Activated naive CD4-positive, alpha-beta T cell treated with Interleukin-2 at 50 U/mL for 16 hours (primary cell): ENCODE data around the gene RPS27A.
"Not testable (repeated sequence)": the region's sequence is repeated elsewhere in the genome, so short reads cannot be mapped to it uniquely, and the experiment has no call there.

Experiments
- DNase-seq: peaks from one replicate; pipeline ENCODE4 v3.0.0-alpha.2; 2020

Gene RPS27A

GRCh38 chr2:55239656-55240222 lies 7.3 kb downstream of the RPS27A start:
- no peak for DNase-seq

DNA sequence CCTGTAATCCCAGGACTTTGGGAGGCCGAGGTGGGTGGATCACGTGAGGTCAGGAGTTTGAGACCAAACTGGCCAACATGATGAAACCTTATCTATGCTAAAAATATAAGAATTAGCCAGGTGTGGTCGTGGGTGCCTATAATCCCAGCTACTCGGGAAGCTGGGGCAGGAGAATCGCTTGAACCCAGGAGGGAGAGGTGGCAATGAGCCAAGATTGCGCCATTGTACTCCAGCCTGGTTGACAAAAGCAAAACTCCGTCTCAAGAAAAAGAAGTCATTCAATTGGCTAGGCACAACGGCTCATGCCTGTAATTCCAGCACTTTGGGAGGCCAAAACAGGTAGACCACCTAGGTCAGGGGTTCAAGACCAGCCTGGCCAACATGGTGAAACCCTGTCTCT lies 9.1 kb downstream of the RPS27A start:
- DNase-seq = not testable (repeated sequence)

GRCh38 chr2:55242617-55243016 lies 10.1 kb downstream of the RPS27A start:
- no peak for DNase-seq

DNA sequence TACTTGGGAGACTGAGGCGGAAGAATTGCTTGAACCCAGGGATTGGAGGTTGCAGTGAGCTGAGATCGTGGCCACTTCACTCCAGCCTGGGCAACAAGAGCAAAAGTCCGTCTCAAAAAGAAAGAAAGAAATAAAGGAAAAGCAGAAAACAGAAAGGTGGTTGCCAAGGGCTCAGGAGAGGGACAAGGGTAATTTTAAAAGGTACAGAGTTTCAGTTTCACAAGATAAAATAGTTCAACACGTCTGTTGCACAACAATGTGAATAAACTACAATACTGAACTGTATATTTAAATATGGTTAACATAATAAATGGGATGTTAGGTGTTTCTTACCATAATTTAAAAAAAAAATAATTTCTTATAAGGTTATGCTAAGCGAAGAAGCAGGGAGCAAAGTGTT lies 12.9 kb downstream of the RPS27A start:
- DNase-seq = no peak

DNA sequence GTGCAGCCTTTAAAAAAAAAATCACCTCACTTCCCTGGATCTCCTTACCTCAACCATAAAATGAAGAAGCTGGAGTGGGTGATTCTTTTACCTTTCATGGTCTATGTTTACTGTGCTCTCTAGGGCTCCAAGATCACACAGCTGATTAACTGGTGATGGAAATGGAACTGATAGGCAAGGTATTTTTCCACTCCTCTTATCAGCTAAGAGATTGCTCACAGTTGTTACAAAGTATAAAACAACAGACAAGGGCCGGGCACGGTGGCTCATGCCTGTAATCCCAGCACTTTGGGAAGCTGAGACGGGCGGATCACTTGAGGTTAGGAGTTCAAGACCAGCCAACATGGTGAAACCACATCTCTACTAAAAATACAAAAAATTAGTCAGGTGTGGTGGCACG lies 14.5 kb downstream of the RPS27A start:
- no peak for DNase-seq

GRCh38 chr2:55252832-55253231 lies 20.3 kb downstream of the RPS27A start:
- no peak for DNase-seq

GRCh38 chr2:55259586-55259985 lies 27.1 kb downstream of the RPS27A start:
- not testable (repeated sequence) for DNase-seq

- DNase-seq = no peak
Observed at GRCh38 chr2:55268288-55268906, 35.9 kb downstream of the RPS27A start.

DNA sequence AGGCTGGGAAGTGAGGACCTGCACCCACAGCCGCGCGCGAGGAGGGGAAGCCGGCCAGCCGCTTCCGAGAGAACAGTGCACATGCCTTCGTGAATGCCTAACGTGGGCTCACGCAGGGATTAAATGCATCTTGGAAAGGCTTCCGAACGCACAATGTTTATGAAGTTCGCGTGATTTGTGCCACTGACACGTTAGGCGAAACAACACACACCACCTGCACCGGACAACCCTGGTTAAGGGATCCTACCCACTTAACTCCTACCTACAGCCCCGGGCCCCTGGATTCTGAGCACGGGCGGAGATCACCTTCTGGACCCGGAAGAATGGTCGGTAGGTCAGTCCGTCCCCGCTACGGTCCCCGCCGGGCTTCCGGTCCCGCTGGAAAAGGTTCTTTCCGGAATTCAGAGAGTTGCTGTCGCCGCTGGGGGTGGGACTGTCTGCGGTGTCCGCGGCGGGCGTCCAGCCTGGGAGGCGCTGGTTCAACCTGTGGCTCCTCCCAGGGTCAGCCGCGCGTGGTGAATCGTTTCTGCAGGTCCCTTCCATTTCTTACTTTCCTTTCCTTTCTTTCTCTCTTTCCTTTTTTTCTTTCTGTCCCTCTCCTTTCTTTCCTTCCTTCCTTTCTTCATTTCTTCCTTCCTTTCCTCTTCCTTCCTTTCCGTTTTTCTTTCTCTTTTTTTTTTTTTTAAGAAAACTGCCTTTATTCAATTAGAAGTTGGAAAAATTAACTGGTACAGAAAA lies 36.6 kb downstream of the RPS27A start, which contains the start of gene MTIF2:
TSS of gene MTIF2 (minus strand) at position 325 of the 738 bp plus-strand sequence. CDS start 5,373 bp downstream, outside the sequence.
- peak; percentile 91 for DNase-seq

- DNase-seq = no peak
Observed at GRCh38 chr2:55269645-55269990, 37.1 kb downstream of the RPS27A start.

GRCh38 chr2:55274346-55274745 lies 41.9 kb downstream of the RPS27A start:
- DNase-seq = not testable (repeated sequence)

- DNase-seq = no peak
Observed at GRCh38 chr2:55277310-55277709, 44.8 kb downstream of the RPS27A start.

GRCh38 chr2:55279214-55279835 lies 46.8 kb downstream of the RPS27A start:
- DNase-seq = not testable (repeated sequence)

GRCh38 chr2:55279859-55280424 lies 47.5 kb downstream of the RPS27A start:
- not testable (repeated sequence) for DNase-seq

- not testable (repeated sequence) for DNase-seq
Observed at GRCh38 chr2:55280851-55281546, 48.5 kb downstream of the RPS27A start.

DNA sequence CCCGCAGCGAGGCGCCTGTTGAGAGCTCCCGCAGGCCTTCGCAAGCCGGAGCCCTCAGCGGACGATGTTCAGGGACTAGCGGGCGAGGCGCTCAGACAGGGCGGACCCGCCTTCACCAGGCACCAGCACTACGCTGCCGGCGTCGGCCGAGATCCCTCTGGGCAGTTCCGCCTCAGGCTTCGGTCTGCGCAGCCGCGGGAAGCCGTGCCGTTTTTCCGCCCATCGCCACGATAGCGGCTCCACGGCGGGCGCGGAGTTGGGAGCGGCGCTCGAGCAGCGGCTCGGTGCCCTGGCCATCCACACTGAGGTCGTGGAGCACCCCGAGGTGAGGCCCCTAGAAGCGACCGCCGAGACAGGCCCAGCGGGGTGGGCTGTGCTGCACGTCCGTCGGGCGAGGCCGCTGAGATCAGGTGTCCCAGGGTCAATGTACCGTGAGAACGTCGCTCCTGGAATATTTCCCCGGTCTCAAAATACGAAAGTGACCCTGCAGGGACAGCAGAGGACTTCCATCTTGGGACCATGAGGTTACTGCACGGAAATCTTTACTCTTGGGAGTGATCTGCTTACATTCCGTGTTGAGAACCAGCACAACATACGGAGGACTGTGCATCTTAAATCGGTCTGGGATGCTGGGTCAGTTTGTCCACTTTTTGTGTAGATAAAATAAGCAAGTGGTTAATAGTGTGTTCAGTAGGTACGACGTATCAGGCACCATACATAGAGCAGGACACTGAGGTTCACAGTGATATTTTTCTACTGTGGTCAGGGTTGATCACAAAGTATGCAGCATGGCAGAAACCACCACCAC lies 49.8 kb downstream of the RPS27A start:
- peak; percentile 90 for DNase-seq

DNA sequence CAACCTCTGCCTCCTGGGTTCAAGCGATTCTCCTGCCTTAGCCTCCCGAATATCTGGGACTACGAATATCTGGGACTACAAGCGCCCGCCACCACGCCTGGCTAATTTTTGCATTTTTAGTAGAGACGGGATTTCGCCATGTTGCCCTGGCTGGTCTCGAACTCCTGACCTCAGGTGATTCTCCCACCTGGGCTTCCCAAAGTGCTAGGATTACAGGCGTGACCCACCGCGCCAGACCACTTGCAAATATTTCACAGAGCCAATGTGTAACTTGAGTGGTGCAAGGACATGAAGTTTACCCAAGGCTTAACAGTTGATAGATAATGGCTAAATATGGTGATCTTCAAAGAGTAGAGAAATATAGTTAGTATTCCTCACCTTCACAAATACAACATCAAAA lies 50.6 kb downstream of the RPS27A start:
- DNase-seq = no peak
